Sigmoid colon (tissue), 7 donors: ENCODE measurements around the gene EHMT1. TPM values are rescaled to one million over a fixed set of nuclear protein-coding genes. Genes with fewer than 3 reads are reported as not detected.

Source experiments
- DNase-seq: peaks from one replicate; pipeline ENCODE4 v3.0.0-alpha.2; 2019
- H3K27ac ChIP-seq, 4 donors: fragments of 200-600 bp; sonication (generic); one replicate each; pipeline ENCODE4 v1.5.1; 2016 to 2019; ENCODE audit warnings: mild to moderate bottlenecking in 1 of 4
- H3K27me3 ChIP-seq, 3 donors: fragments of 200-600 bp; sonication (generic); one replicate each; pipeline ENCODE4 v1.5.1; 2019; ENCODE audit warnings: mild to moderate bottlenecking in 1 of 3
- H3K36me3 ChIP-seq, 4 donors: fragments of 200-600 bp; sonication (generic); one replicate each; pipeline ENCODE4 v1.5.1; 2016 to 2019
- H3K4me1 ChIP-seq, 4 donors: fragments of 200-600 bp; sonication (generic); one replicate each; pipeline ENCODE4 v1.5.1; 2017 to 2019
- H3K4me3 ChIP-seq, 4 donors: fragments of 200-600 bp; sonication (generic); one replicate each; pipeline ENCODE4 v1.5.1; 2017 to 2019; ENCODE audit warnings: mild to moderate bottlenecking in 2 of 4, moderate library complexity in 1 of 4
- H3K9me3 ChIP-seq, 4 donors: fragments of 200-600 bp in 3 of 4; sonication (generic) in 3 of 4; one replicate each; pipeline versions ENCODE4 v1.5.1 to v1.6.1; 2013 to 2019
- EP300 ChIP-seq, 4 donors: sonication (generic); formaldehyde crosslinking; IDR thresholded peaks; one replicate each; pipeline ENCODE4 v1.6.1; 2017; ENCODE audit warnings: antibody characterized with exemption in 4 of 4
- POLR2A ChIP-seq, 2 donors: fragments of 450-650 bp; IDR thresholded peaks; one replicate each; pipeline ENCODE4 v1.6.1; 2016; ENCODE audit warnings: antibody characterized with exemption in 2 of 2, mild to moderate bottlenecking in 2 of 2, moderate library complexity in 2 of 2
- POLR2AphosphoS5 ChIP-seq, 4 donors: sonication (generic); formaldehyde crosslinking; IDR thresholded peaks; one replicate each; pipeline ENCODE4 v1.6.1; 2017; ENCODE audit warnings: antibody characterized with exemption in 4 of 4
- WGBS, 2 donors: extraction: QIAGEN DNeasy Blood & Tissue Kit; methylation state at CpG; one replicate each; pipeline ENCODE4 v1.1.7; 2013; 5-methylcytosine and 5-hydroxymethylcytosine counted together
- intact Hi-C: fragments of 100-400 bp; cut with DNase I; formaldehyde crosslinking; loops from one replicate; pipeline ENCODE4 v1.15.1; 2023
- polyA plus RNA-seq, 3 donors: library from polyadenylated mRNA; stranded (reverse); fragments of 200-250 nt; gene quantifications; one replicate each; pipeline ENCODE4 v1.2.3, GENCODE V29; 2013
- total RNA-seq, 4 donors: library from RNA; depleted of rRNA; stranded (reverse); fragments of >200 nt; gene quantifications; one replicate each; pipeline ENCODE4 v1.1.0, GENCODE V29; 2016
- TF ChIP-seq, protein P1 (sequence below), 4 experiments: fragments of 450-650 bp in 3 of 4; fragments of 200-600 bp in 1 of 4; IDR thresholded peaks; one replicate each; pipeline ENCODE4 v1.5.1; 2016 to 2019; ENCODE audit warnings: antibody characterized with exemption in 4 of 4, mild to moderate bottlenecking in 3 of 4, moderate library complexity in 2 of 4
- donor health status: healthy with polysubstance abuse.
- donor health status: Bipolar disorder and iron deficiency.
- donor health status: healthy.

EHMT1 gene
- total and polyA plus RNA-seq, 7 donors, result 19.2 to 91.4 (median 60.4) TPM

DNA sequence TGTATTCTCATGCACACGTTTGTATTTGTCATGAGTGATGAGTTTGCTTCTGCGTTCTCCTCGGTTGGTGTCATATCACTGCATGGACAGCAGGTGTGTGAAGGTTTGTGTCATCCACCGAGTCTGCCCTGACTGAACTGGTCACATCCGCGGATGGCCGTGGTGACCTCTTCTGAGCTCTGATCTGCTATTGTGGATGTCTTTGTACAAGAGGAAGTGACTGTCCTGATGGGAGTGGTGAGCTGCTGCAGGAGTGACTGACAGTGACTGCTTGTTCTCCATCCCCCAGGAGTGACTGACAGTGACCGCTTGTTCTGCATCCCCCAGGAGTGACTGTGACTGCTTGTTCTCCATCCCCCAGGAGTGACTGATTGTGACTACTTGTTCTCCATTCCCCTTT, 69.9 kb downstream of the EHMT1 start:
- WGBS, 2 donors, result 77 to 80% methylated on average over 8 of the region's 8 CpGs
- H3K36me3 ChIP-seq, result no peaks in the 10 kb centered on the region
- intact Hi-C loops, result no loop called here
- H3K4me1 ChIP-seq, result peaks cover 0 to 50% (median 42%) of the 10 kb centered on the region in 4 donors
- H3K27ac ChIP-seq, result no peak overlapping the region
- no peak overlapping the region for H3K4me3 ChIP-seq
- DNase-seq, result no peak
- H3K27me3 ChIP-seq, result no peaks in the 10 kb centered on the region
- TF ChIP-seq, protein P1, sequence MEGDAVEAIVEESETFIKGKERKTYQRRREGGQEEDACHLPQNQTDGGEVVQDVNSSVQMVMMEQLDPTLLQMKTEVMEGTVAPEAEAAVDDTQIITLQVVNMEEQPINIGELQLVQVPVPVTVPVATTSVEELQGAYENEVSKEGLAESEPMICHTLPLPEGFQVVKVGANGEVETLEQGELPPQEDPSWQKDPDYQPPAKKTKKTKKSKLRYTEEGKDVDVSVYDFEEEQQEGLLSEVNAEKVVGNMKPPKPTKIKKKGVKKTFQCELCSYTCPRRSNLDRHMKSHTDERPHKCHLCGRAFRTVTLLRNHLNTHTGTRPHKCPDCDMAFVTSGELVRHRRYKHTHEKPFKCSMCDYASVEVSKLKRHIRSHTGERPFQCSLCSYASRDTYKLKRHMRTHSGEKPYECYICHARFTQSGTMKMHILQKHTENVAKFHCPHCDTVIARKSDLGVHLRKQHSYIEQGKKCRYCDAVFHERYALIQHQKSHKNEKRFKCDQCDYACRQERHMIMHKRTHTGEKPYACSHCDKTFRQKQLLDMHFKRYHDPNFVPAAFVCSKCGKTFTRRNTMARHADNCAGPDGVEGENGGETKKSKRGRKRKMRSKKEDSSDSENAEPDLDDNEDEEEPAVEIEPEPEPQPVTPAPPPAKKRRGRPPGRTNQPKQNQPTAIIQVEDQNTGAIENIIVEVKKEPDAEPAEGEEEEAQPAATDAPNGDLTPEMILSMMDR (IDR thresholded peaks at IDR 0.05), result no peak
- TF ChIP-seq POLR2A (IDR thresholded peaks at IDR 0.05) (no peak), POLR2AphosphoS5 (IDR thresholded peaks at IDR 0.05) (no peak), EP300 (IDR thresholded peaks at IDR 0.05) (no peak)
- no peaks in the 10 kb centered on the region for H3K9me3 ChIP-seq

DNA sequence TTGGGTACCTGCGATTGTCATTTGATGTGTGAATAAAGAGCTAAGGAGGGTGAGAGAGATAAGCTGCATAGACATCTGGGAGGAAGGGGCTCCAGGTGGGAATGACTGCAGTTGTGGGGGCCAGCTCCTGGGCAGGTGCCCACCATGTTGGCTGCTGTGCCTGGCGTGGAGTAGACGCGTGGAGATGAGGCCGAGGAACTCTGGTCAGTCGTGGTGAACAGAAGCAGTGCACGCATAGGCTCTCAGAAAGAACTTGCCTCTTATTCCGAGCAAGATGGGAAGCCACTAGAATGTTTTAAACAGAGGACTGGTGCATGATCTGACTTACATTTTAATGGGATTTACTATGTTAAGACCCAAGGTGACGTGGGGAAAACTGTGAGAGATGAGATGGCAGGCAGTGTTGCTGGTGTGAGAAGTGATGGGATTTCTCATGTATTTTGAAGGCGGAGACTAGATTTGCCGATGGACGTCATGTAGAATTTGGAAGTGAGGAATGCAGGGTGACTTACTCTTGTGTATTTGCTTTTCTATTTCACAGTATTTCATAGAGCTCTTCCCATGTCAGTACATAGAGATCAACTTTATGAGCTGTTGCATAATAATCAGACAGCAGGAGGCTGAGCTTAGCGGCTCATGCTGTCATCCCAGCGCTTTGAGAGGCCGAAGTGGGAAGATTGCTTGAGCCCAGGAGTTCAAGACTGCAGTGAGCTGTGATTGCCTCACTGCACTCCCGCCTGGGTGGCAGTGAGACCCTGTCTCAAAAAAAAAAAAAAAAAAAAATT, 71.1 kb downstream of the EHMT1 start:
- H3K4me1 ChIP-seq, result peaks cover 0 to 58% (median 46%) of the 10 kb centered on the region in 4 donors
- TF ChIP-seq POLR2A (IDR thresholded peaks at IDR 0.05) (no peak), POLR2AphosphoS5 (IDR thresholded peaks at IDR 0.05) (peak in 2 of 4 donors; percentile 22 to 39)
- no peaks in the 10 kb centered on the region for H3K9me3 ChIP-seq
- no peak for DNase-seq
- 87 to 89% methylated on average over 16 of the region's 16 CpGs for WGBS, 2 donors
- peak overlapping the region in 1 of 4 donors; percentile 2 for H3K27ac ChIP-seq
- H3K4me3 ChIP-seq, result no peak overlapping the region
- intact Hi-C loops, result no loop called here
- no peaks in the 10 kb centered on the region for H3K27me3 ChIP-seq
- H3K36me3 ChIP-seq, result no peaks in the 10 kb centered on the region

DNA sequence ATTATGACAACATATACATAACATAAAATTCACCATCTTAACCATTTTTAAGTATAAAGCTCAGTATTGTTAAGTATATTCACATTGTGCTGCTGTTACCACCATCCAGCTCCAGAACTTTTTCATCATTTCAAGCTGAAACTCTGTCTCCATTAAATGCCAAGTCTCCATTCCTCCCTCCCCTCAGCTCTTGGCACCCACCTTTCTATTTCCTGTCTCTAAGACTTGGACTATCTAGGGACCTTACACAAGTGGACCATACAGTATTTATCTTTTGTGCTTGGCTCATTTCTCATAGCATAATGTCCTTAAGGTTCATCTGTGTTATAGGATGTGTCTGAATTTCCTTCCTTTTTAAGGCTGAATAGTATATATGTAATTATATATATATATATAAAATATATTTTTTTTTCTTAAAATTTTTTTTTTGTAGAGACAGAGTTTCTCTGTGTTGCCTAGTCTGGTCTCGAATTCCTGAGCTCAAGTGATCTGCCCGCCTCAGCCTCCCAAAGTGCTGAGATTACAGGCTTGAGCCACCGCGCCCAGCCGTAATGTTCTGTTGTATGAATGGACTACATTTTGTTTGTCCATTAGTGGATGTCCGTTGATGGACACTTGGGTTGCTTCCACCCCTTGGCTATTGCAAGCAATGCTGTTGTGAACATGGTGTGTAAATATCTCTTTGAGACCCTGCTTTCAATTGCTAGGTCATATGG, 72.3 kb downstream of the EHMT1 start:
- intact Hi-C loops, result no loop called here
- Histone ChIP-seq H3K9me3 (no peaks in the 10 kb centered on the region), H3K27me3 (no peaks in the 10 kb centered on the region), H3K4me3 (no peak overlapping the region), H3K36me3 (no peaks in the 10 kb centered on the region), H3K27ac (no peak overlapping the region), H3K4me1 (peaks cover 0 to 69% (median 55%) of the 10 kb centered on the region in 4 donors)
- no peak for DNase-seq
- TF ChIP-seq, protein P1 (IDR thresholded peaks at IDR 0.05), result no peak
- no peak for TF ChIP-seq POLR2A (IDR thresholded peaks at IDR 0.05)
- no peak for TF ChIP-seq POLR2AphosphoS5 (IDR thresholded peaks at IDR 0.05)
- no peak for TF ChIP-seq EP300 (IDR thresholded peaks at IDR 0.05)
- 91 to 94% methylated on average over 6 of the region's 6 CpGs for WGBS, 2 donors

DNA sequence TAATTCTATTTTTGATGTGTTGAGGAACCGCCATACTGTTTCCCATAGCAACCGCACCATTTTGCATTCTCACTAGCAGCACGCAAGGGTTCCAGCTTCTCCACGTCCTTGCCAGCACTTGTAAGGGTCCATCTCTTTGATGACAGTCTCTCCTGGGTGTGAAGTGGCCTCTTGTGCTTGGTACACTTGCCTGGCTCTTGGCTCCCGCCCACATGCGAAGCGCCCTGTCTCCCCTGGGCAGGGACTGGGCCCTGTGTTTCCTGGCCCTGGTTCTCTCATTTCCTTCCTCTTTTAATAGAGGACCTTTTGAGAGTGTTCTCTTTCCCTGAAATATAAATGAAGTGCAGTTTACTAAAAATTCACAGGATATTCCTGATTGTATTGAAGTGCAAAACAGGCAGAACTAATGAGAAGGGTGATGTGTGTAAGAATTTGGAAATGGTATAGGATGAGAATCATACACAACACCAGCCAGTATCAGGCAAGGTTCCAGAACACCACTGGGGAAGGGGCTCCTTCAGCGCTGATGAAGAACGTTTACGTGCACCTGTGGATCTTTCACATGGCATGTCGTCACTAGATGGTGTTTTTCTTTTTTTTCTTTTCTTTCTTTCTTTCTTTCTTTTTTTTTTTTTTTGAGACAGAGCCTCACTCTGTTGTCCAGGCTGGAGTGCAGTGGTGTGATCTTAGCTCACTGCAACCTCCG, 73.0 kb downstream of the EHMT1 start:
- 70 to 92% methylated on average over 12 of the region's 12 CpGs for WGBS, 2 donors
- H3K4me3 ChIP-seq, result no peak overlapping the region
- intact Hi-C loops, result no loop called here
- no peak for DNase-seq
- no peak overlapping the region for H3K27ac ChIP-seq
- peaks cover 0 to 76% (median 58%) of the 10 kb centered on the region in 4 donors for H3K4me1 ChIP-seq
- no peaks in the 10 kb centered on the region for H3K36me3 ChIP-seq
- TF ChIP-seq EP300 (IDR thresholded peaks at IDR 0.05) (no peak), POLR2A (IDR thresholded peaks at IDR 0.05) (no peak), POLR2AphosphoS5 (IDR thresholded peaks at IDR 0.05) (no peak)
- TF ChIP-seq, protein P1 (IDR thresholded peaks at IDR 0.05), result no peak
- H3K9me3 ChIP-seq, result no peaks in the 10 kb centered on the region
- no peaks in the 10 kb centered on the region for H3K27me3 ChIP-seq
